Measurements from ENCODE around the gene MT1M.

Gene MT1M

GRCh38 chr16:56679078-56679730 is 46.7 kb downstream of the MT1M start:
- DNase-seq = no peak

GRCh38 chr16:56679818-56680217 is 47.4 kb downstream of the MT1M start:
- no peak for DNase-seq

- peak; percentile 90 for DNase-seq
These were observed 49.7 kb downstream of the MT1M start, which contains the start of gene MT1X for GRCh38 chr16:56681939-56682702. MT1X (plus strand) TSS chr16:56682470; CDS start chr16:56682541, 71 bp downstream.

- no peak for DNase-seq
These were observed 50.4 kb downstream of the MT1M start for GRCh38 chr16:56682703-56683397.
